Esophagus muscularis mucosa (tissue), 4 donors: Measurements from ENCODE around the gene LCN1. TPM values are rescaled to one million over a fixed set of nuclear protein-coding genes. Genes with fewer than 3 reads are reported as not detected.

Experiments
- DNase-seq: peaks from one replicate; pipeline ENCODE4 v3.0.0-alpha.2; 2017; ENCODE audit errors: extremely low spot score
- H3K27ac ChIP-seq, 4 donors: fragments of 200-600 bp; sonication (generic); replicated peaks in 1 of 4; 1 replicate in 3 of 4; 2 replicates in 1 of 4; pipeline ENCODE4 v1.5.1; 2016 to 2019; ENCODE audit warnings: mild to moderate bottlenecking in 1 of 4
- H3K27me3 ChIP-seq, 4 donors: fragments of 200-600 bp; sonication (generic); one replicate each; pipeline versions ENCODE4 v1.5.1 to v1.6.0; 2016 to 2019
- H3K36me3 ChIP-seq, 4 donors: fragments of 200-600 bp; sonication (generic); one replicate each; pipeline ENCODE4 v1.5.1; 2016 to 2019
- H3K4me1 ChIP-seq, 4 donors: fragments of 200-600 bp; sonication (generic); one replicate each; pipeline ENCODE4 v1.5.1; 2016 to 2019
- H3K4me3 ChIP-seq, 4 donors: fragments of 200-600 bp; sonication (generic); 1 replicate in 2 of 4; 2 replicates in 2 of 4; pipeline ENCODE4 v1.5.1; 2016 to 2019; ENCODE audit warnings: mild to moderate bottlenecking in 4 of 4, moderate library complexity in 1 of 4
- H3K9me3 ChIP-seq, 4 donors: fragments of 200-600 bp; sonication (generic); 1 replicate in 3 of 4; 2 replicates in 1 of 4; pipeline ENCODE4 v1.5.1; 2016 to 2019
- EP300 ChIP-seq: sonication (generic); formaldehyde crosslinking; IDR thresholded peaks from one replicate; pipeline ENCODE4 v1.6.1; 2017; ENCODE audit warnings: antibody characterized with exemption
- POLR2A ChIP-seq: fragments of 450-650 bp; IDR thresholded peaks from one replicate; pipeline ENCODE4 v1.6.1; 2017; ENCODE audit warnings: antibody characterized with exemption, moderate library complexity, mild to moderate bottlenecking, low read depth
- POLR2AphosphoS5 ChIP-seq, 2 donors: sonication (generic); formaldehyde crosslinking; IDR thresholded peaks; one replicate each; pipeline ENCODE4 v1.6.1; 2017; ENCODE audit warnings: antibody characterized with exemption in 2 of 2
- WGBS: methylation state at CpG from one replicate; pipeline ENCODE4 v1.1.5; 2018; 5-methylcytosine and 5-hydroxymethylcytosine counted together
- intact Hi-C: fragments of 100-400 bp; cut with DNase I; formaldehyde crosslinking; loops from one replicate; pipeline ENCODE4 v1.15.1; 2023
- total RNA-seq, 4 donors: library from RNA; depleted of rRNA; stranded (reverse); fragments of >200 nt; gene quantifications; one replicate each; pipeline versions ENCODE4 v1.1.0 to v1.2.1, GENCODE V29; 2016
- TF ChIP-seq, protein P1 (sequence below), 3 experiments: fragments of 200-600 bp in 2 of 3; fragments of 450-650 bp in 1 of 3; sonication (generic) in 2 of 3; IDR thresholded peaks; one replicate each; pipeline ENCODE4 v1.5.1; 2017 to 2019; ENCODE audit warnings: antibody characterized with exemption in 3 of 3, mild to moderate bottlenecking in 2 of 3, moderate library complexity in 1 of 3

The LCN1 gene
- total RNA-seq, 4 donors from 2014 or later = not detected

DNA sequence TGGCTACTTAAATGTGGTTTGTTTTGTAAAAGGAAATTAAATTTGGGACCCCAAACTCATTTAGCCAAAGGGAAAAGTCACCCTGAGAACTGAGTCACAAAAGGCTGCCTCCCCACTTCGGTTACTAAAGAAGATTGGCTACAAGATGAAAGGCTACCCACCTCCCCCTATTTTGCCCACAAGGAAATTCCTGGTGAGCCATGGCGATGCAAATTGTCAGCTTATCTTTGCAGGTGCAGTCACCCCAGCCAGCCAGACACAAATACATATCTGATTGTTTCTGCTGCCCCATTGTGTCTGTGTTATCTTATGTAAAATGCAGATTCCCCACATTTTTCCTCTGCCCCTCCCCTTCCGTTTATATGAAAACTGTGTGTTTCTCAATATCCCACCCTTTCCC, 49.2 kb downstream of the LCN1 start:
- 60% methylated on average over 3 of the region's 3 CpGs for WGBS
- H3K36me3 ChIP-seq = no peaks in the 10 kb centered on the region

GRCh38 chr9:135572233-135572632, 51.0 kb downstream of the LCN1 start:
- 83% methylated on average over 2 of the region's 2 CpGs for whole genome bisulfite sequencing
- intact Hi-C loops = no loop called here

More for the DNA sequence above, 49.2 kb downstream of the LCN1 start:
- no peak for TF ChIP-seq POLR2AphosphoS5 (IDR thresholded peaks at IDR 0.05)
- TF ChIP-seq, protein P1, sequence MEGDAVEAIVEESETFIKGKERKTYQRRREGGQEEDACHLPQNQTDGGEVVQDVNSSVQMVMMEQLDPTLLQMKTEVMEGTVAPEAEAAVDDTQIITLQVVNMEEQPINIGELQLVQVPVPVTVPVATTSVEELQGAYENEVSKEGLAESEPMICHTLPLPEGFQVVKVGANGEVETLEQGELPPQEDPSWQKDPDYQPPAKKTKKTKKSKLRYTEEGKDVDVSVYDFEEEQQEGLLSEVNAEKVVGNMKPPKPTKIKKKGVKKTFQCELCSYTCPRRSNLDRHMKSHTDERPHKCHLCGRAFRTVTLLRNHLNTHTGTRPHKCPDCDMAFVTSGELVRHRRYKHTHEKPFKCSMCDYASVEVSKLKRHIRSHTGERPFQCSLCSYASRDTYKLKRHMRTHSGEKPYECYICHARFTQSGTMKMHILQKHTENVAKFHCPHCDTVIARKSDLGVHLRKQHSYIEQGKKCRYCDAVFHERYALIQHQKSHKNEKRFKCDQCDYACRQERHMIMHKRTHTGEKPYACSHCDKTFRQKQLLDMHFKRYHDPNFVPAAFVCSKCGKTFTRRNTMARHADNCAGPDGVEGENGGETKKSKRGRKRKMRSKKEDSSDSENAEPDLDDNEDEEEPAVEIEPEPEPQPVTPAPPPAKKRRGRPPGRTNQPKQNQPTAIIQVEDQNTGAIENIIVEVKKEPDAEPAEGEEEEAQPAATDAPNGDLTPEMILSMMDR (IDR thresholded peaks at IDR 0.05) = no peak
- TF ChIP-seq POLR2A = no peak
- no peak for TF ChIP-seq EP300
- H3K4me3 ChIP-seq = no peak overlapping the region
- peaks cover 0 to 10% (median 5%) of the 10 kb centered on the region in 4 donors for H3K9me3 ChIP-seq
- H3K27me3 ChIP-seq = peaks cover 0 to 60% (median 0%) of the 10 kb centered on the region in 4 donors
- no peak for DNase-seq
- H3K4me1 ChIP-seq = no peaks in the 10 kb centered on the region
- no peak overlapping the region for H3K27ac ChIP-seq
- intact Hi-C loops = no loop called here

DNA sequence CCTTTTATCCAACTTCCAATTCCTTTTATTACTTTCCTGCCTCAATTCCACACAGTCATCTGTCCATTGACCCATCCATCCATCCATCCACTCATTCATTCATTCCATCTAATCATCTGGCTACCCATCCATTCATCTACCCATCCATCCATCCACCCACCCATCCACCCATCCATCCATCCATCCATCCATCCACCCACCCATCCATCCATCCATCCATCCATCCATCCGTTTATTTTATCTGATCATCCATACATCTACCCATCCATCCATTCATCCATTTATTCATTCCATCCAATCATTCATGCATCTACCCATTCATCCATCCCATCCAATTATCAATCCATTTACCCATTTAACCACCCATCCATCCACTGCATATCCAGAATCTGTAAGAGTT, 51.9 kb downstream of the LCN1 start:
- no peak overlapping the region for H3K27ac ChIP-seq
- WGBS = 79% methylated on average over 1 of the region's 1 CpG
- no peak for TF ChIP-seq EP300
- TF ChIP-seq POLR2A = no peak
- TF ChIP-seq POLR2AphosphoS5 (IDR thresholded peaks at IDR 0.05) = no peak
- TF ChIP-seq, protein P1 (IDR thresholded peaks at IDR 0.05) = no peak
- intact Hi-C loops = no loop called here
- no peaks in the 10 kb centered on the region for H3K4me1 ChIP-seq
- H3K4me3 ChIP-seq = no peak overlapping the region
- peaks cover 0 to 10% (median 5%) of the 10 kb centered on the region in 4 donors for H3K9me3 ChIP-seq
- H3K36me3 ChIP-seq = no peaks in the 10 kb centered on the region
- no peak for DNase-seq
- H3K27me3 ChIP-seq = peaks cover 0 to 49% (median 0%) of the 10 kb centered on the region in 4 donors

More at GRCh38 chr9:135572233-135572632, 51.0 kb downstream of the LCN1 start:
- Histone ChIP-seq H3K9me3 (peaks cover 0 to 10% (median 5%) of the 10 kb centered on the region in 4 donors), H3K27me3 (peaks cover 0 to 58% (median 0%) of the 10 kb centered on the region in 4 donors), H3K4me1 (no peaks in the 10 kb centered on the region), H3K27ac (no peak overlapping the region), H3K4me3 (no peak overlapping the region), H3K36me3 (no peaks in the 10 kb centered on the region)
- TF ChIP-seq POLR2AphosphoS5 (IDR thresholded peaks at IDR 0.05) = no peak
- TF ChIP-seq EP300 = no peak
- TF ChIP-seq, protein P1 (IDR thresholded peaks at IDR 0.05) = no peak
- TF ChIP-seq POLR2A = no peak
- DNase-seq = no peak

DNA sequence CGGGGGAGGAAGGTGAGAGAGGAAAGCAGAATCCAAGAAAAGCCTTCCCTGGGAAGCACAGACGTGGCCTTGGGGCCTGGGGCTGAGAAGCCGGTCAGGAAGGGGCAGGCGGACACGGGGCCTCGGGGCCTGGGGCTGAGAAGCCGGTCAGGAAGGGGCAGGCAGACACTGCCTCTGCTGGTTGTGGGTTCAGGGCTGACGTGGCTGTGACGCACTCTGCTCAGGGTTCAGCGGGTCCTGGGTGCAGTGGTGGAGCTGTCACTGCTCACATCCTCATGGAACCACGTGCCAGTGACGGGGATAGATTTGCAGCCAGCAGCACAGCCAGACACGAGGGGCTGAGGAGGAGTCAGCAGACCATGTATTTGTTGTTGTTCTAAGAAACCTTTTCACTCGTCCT, 53.1 kb downstream of the LCN1 start:
- peaks cover 0 to 41% (median 0%) of the 10 kb centered on the region in 4 donors for H3K27me3 ChIP-seq
- no peak overlapping the region for H3K27ac ChIP-seq
- intact Hi-C loops = no loop called here
- no peak overlapping the region for H3K4me3 ChIP-seq
- no peaks in the 10 kb centered on the region for H3K4me1 ChIP-seq
- WGBS = 77% methylated on average over 14 of the region's 14 CpGs
- TF ChIP-seq POLR2A = no peak
- TF ChIP-seq, protein P1 (IDR thresholded peaks at IDR 0.05) = no peak
- no peak for TF ChIP-seq EP300
- TF ChIP-seq POLR2AphosphoS5 (IDR thresholded peaks at IDR 0.05) = no peak
- no peak for DNase-seq
- H3K9me3 ChIP-seq = peaks cover 0 to 4% (median 2%) of the 10 kb centered on the region in 4 donors
- H3K36me3 ChIP-seq = no peaks in the 10 kb centered on the region

GRCh38 chr9:135574943-135575342, 53.7 kb downstream of the LCN1 start:
- intact Hi-C loops = no loop called here
- WGBS = 100% methylated on average over 1 of the region's 15 CpGs
- no peak for DNase-seq
- TF ChIP-seq, protein P1 (IDR thresholded peaks at IDR 0.05) = no peak
- no peak for TF ChIP-seq POLR2AphosphoS5 (IDR thresholded peaks at IDR 0.05)
- H3K4me3 ChIP-seq = no peak overlapping the region
- H3K9me3 ChIP-seq = no peaks in the 10 kb centered on the region
- H3K27me3 ChIP-seq = peaks cover 0 to 46% (median 0%) of the 10 kb centered on the region in 4 donors
- no peaks in the 10 kb centered on the region for H3K36me3 ChIP-seq
- H3K4me1 ChIP-seq = no peaks in the 10 kb centered on the region
- H3K27ac ChIP-seq = no peak overlapping the region
